SK-N-SH treated with all-trans-retinoic acid at 6 μM for 48 hours (cell line): Measurements from ENCODE around the gene KIAA1217.

Experiments
- ATAC-seq: fragments of 200-7000 bp; cut with Tn5 transposase; 3 replicates; pipeline ENCODE4 v1.9.1; 2020; ENCODE audit warnings: mild to moderate bottlenecking, moderate library complexity
- BACH2 ChIP-seq: fragments of 250-450 bp; sonication (Bioruptor Pico); IDR thresholded peaks from 2 replicates; pipeline ENCODE4 v1.9.0; 2021; ENCODE audit warnings: mild to moderate bottlenecking, borderline replicate concordance
- CREB5 ChIP-seq: fragments of 250-450 bp; sonication (Bioruptor Pico); IDR thresholded peaks from 2 replicates; pipeline ENCODE4 v1.5.1; 2020; ENCODE audit warnings: low read depth, mild to moderate bottlenecking, moderate library complexity
- CSDC2 ChIP-seq: fragments of 250-450 bp; sonication (Bioruptor Pico); IDR thresholded peaks from 2 replicates; pipeline ENCODE4 v1.5.0; 2020; ENCODE audit warnings: mild to moderate bottlenecking, moderate library complexity
- CSRNP3 ChIP-seq: fragments of 250-450 bp; sonication (Bioruptor Pico); IDR thresholded peaks from 2 replicates; pipeline ENCODE4 v1.5.1; 2021; ENCODE audit warnings: mild to moderate bottlenecking, moderate library complexity
- ESRRG ChIP-seq: fragments of 250-450 bp; sonication (Bioruptor Pico); IDR thresholded peaks from 2 replicates; pipeline ENCODE4 v1.6.1; 2021; ENCODE audit warnings: mild to moderate bottlenecking
- GLIS3 ChIP-seq: fragments of 250-450 bp; sonication (Bioruptor Pico); IDR thresholded peaks from 2 replicates; pipeline ENCODE4 v1.5.0; 2020; ENCODE audit warnings: mild to moderate bottlenecking, moderate library complexity
- ISL1 ChIP-seq: fragments of 250-450 bp; sonication (Bioruptor Pico); IDR thresholded peaks from 2 replicates; pipeline ENCODE4 v2.1.2; 2022; ENCODE audit warnings: mild to moderate bottlenecking, moderate library complexity
- OSR1 ChIP-seq: fragments of 250-450 bp; sonication (Bioruptor Pico); IDR thresholded peaks from 2 replicates; pipeline ENCODE4 v1.8.0; 2022; ENCODE audit warnings: moderate library complexity, mild to moderate bottlenecking, inconsistent platforms
- PATZ1 ChIP-seq: fragments of 250-450 bp; sonication (Bioruptor Pico); IDR thresholded peaks from 2 replicates; pipeline ENCODE4 v1.8.0; 2020; ENCODE audit warnings: mild to moderate bottlenecking, moderate library complexity, borderline replicate concordance
- POU6F1 ChIP-seq: fragments of 250-450 bp; sonication (Bioruptor Pico); IDR thresholded peaks from 2 replicates; pipeline ENCODE4 v1.8.0; 2021; ENCODE audit warnings: low read depth, mild to moderate bottlenecking, moderate library complexity, borderline replicate concordance
- PPARA ChIP-seq: fragments of 250-450 bp; sonication (Bioruptor Pico); IDR thresholded peaks from 2 replicates; pipeline ENCODE4 v1.5.0; 2020; ENCODE audit warnings: mild to moderate bottlenecking, borderline replicate concordance
- RARB ChIP-seq: fragments of 250-450 bp; sonication (Bioruptor Pico); IDR thresholded peaks from 2 replicates; pipeline ENCODE4 v1.8.0; 2021; ENCODE audit warnings: mild to moderate bottlenecking, moderate library complexity
- SNAI2 ChIP-seq: fragments of 250-450 bp; sonication (Bioruptor Pico); IDR thresholded peaks from 2 replicates; pipeline ENCODE4 v1.5.0; 2020; ENCODE audit warnings: mild to moderate bottlenecking, moderate library complexity
- TOX ChIP-seq: fragments of 250-450 bp; sonication (Bioruptor Pico); IDR thresholded peaks from 2 replicates; pipeline ENCODE4 v1.8.0; 2021; ENCODE audit warnings: mild to moderate bottlenecking, moderate library complexity, borderline replicate concordance
- TSHZ2 ChIP-seq: fragments of 250-450 bp; sonication (Bioruptor Pico); IDR thresholded peaks from 2 replicates; pipeline ENCODE4 v1.5.0; 2020; ENCODE audit warnings: mild to moderate bottlenecking, moderate library complexity
- ZC3H10 ChIP-seq: fragments of 250-450 bp; sonication (Bioruptor Pico); IDR thresholded peaks from 2 replicates; pipeline ENCODE4 v1.5.1; 2021; ENCODE audit warnings: mild to moderate bottlenecking, moderate library complexity
- ZFP30 ChIP-seq: fragments of 450-650 bp; formaldehyde crosslinking; IDR thresholded peaks from 2 replicates; pipeline ENCODE4 v1.5.0; 2022; ENCODE audit warnings: mild to moderate bottlenecking, moderate library complexity
- ZNF565 ChIP-seq: fragments of 450-650 bp; formaldehyde crosslinking; conservative IDR thresholded peaks from 2 replicates; pipeline ENCODE4 v1.5.0; 2020; ENCODE audit warnings: low read depth, mild to moderate bottlenecking, moderate library complexity
- ZNF8 ChIP-seq: fragments of 450-650 bp; formaldehyde crosslinking; IDR thresholded peaks from 2 replicates; pipeline ENCODE4 v1.5.0; 2020; ENCODE audit warnings: mild to moderate bottlenecking, moderate library complexity

The KIAA1217 gene

GRCh38 chr10:24331457-24331856 is 122.5 kb downstream of the KIAA1217 start:
- no peak for TF ChIP-seq OSR1 (CRISPR knock-in tag)
- no peak for TF ChIP-seq PATZ1 (CRISPR knock-in tag)
- no peak for TF ChIP-seq SNAI2
- no peak for TF ChIP-seq CSRNP3
- TF ChIP-seq TSHZ2 (CRISPR knock-in tag) = no peak
- no peak for TF ChIP-seq ISL1
- TF ChIP-seq POU6F1 = no peak
- no peak for TF ChIP-seq ESRRG
- no peak for TF ChIP-seq ZNF565 (CRISPR knock-in tag)
- TF ChIP-seq ZFP30 (CRISPR knock-in tag) = no peak
- TF ChIP-seq CREB5 (CRISPR knock-in tag) = no peak
- no peak for TF ChIP-seq PPARA (CRISPR knock-in tag)
- TF ChIP-seq ZNF8 = no peak
- no peak for TF ChIP-seq RARB
- peak; percentile 36; the same call in 1 of the 3 replicates for ATAC-seq

GRCh38 chr10:24333736-24334135 is 124.8 kb downstream of the KIAA1217 start:
- peak; percentile 53 for ATAC-seq
- no peak for TF ChIP-seq TOX
- TF ChIP-seq ZFP30 (CRISPR knock-in tag) = no peak
- TF ChIP-seq TSHZ2 (CRISPR knock-in tag) = no peak
- TF ChIP-seq ESRRG = no peak
- no peak for TF ChIP-seq ZNF8
- TF ChIP-seq BACH2 (CRISPR knock-in tag) = no peak
- TF ChIP-seq GLIS3 (CRISPR knock-in tag) = no peak
- no peak for TF ChIP-seq RARB
- no peak for TF ChIP-seq ZC3H10
- no peak for TF ChIP-seq CSDC2
- no peak for TF ChIP-seq OSR1 (CRISPR knock-in tag)
- TF ChIP-seq ZNF565 (CRISPR knock-in tag) = no peak
